ENCODE results near the gene ARCN1. TPM values are rescaled to one million over a fixed set of nuclear protein-coding genes. Genes with fewer than 3 reads are reported as not detected.
A peak's percentile ranks its signal among the peaks of the same experiment; 100 is the strongest.

The ARCN1 gene
- total and polyA plus RNA-seq, 7 experiments from 2014 or later: 71.2 to 170 (median 123) TPM

- H3K27me3 ChIP-seq (ENCODE audit: control insufficient read depth in 2 of 2, insufficient read depth in 2 of 2, low read length in 2 of 2): no peaks in the 10 kb centered on the region
- POLR2A ChIA-PET: no interaction called here
- DNase-seq (no peak), ATAC-seq (peak; percentile 52)
- CTCF ChIA-PET: no interaction called here
- H3K27ac ChIP-seq (ENCODE audit: low read depth, low read length): no peak overlapping the region
- H3K27me3 Mint-ChIP-seq: peaks cover 7 to 25% (median 12%) of the 10 kb centered on the region in 5 donors
- peaks cover 0 to 13% (median 0%) of the 10 kb centered on the region in 5 donors for H3K36me3 Mint-ChIP-seq
- peaks cover 0 to 4% of the 10 kb centered on the region in 2 donors for H3K4me1 ChIP-seq (ENCODE audit: control insufficient read depth in 2 of 2, insufficient read depth in 2 of 2, low read length in 2 of 2)
- H3K4me1 Mint-ChIP-seq: peaks cover 7 to 20% (median 13%) of the 10 kb centered on the region in 7 donors
- peak overlapping the region in 6 of 10 donors; percentile 3 to 55 (median 26) for H3K4me3 Mint-ChIP-seq
- no peaks in the 10 kb centered on the region for H3K9me3 ChIP-seq (ENCODE audit: control insufficient read depth in 2 of 3, low read length in 3 of 3)
- intact Hi-C loops (cut with micrococcal nuclease): no loop called here
- no peak overlapping the region for H3K4me3 ChIP-seq (ENCODE audit: low read length)
- no peaks in the 10 kb centered on the region for H3K9me3 Mint-ChIP-seq
- H3K36me3 ChIP-seq (ENCODE audit: control insufficient read depth in 2 of 3, insufficient read depth in 3 of 3, low read length in 3 of 3): no peaks in the 10 kb centered on the region
- peak overlapping the region in 1 of 9 donors; percentile 1 for H3K27ac Mint-ChIP-seq
Measured at GRCh38 chr11:118619444-118620197, 47.4 kb downstream of the ARCN1 start.

DNA sequence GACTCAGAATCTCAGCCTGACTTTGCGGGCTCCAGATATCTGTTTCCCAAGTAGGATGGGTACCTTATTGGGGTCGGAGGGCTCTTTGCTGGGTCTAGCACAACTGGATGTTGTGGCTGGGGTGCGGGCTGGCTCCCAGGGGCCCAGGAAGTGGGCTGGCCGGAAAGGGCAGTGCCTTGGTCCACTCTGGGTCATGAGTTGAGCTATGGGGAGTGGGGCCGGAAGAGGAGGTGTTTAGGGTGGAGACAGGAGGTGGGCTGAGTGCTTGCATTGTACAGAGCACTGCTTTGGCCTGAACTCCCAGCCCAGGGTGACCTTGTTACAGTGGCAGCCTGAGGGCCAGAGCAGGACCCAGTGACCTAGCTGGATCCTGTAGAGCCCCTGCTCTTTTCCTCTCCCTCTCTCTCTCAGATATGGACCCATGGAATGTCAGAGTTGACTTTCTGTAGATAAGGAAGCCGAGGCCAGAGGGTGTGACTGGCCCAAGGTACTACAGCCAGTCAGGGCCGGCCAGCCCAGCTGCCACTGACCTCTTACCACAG lies 48.4 kb downstream of the ARCN1 start:
- H3K36me3 ChIP-seq (ENCODE audit: control insufficient read depth in 2 of 3, insufficient read depth in 3 of 3, low read length in 3 of 3): no peaks in the 10 kb centered on the region
- no peak for DNase-seq
- Mint-ChIP-seq H3K9me3 (no peaks in the 10 kb centered on the region), H3K4me1 (peaks cover 7 to 20% (median 13%) of the 10 kb centered on the region in 7 donors), H3K27ac (peak overlapping the region in 3 of 9 donors; percentile 21 to 90 (median 79)), H3K4me3 (peak overlapping the region in 9 of 10 donors; percentile 45 to 81 (median 74)), H3K27me3 (peaks cover 7 to 25% (median 12%) of the 10 kb centered on the region in 5 donors), H3K36me3 (peaks cover 0 to 13% (median 0%) of the 10 kb centered on the region in 5 donors)
- ChIA-PET CTCF (no interaction called here), POLR2A (no interaction called here)
- no peak overlapping the region for H3K4me3 ChIP-seq (ENCODE audit: low read length)
- H3K9me3 ChIP-seq (ENCODE audit: control insufficient read depth in 2 of 3, low read length in 3 of 3): no peaks in the 10 kb centered on the region
- intact Hi-C loops (cut with micrococcal nuclease): no loop called here
- H3K4me1 ChIP-seq (ENCODE audit: control insufficient read depth in 2 of 2, insufficient read depth in 2 of 2, low read length in 2 of 2): peaks cover 0 to 4% of the 10 kb centered on the region in 2 donors
- H3K27me3 ChIP-seq (ENCODE audit: control insufficient read depth in 2 of 2, insufficient read depth in 2 of 2, low read length in 2 of 2): no peaks in the 10 kb centered on the region
- ATAC-seq: no peak
- no peak overlapping the region for H3K27ac ChIP-seq (ENCODE audit: low read depth, low read length)

GRCh38 chr11:118621071-118621783 lies 49.0 kb downstream of the ARCN1 start:
- Mint-ChIP-seq H3K27ac (peak overlapping the region in 3 of 9 donors; percentile 21 to 90 (median 79)), H3K36me3 (peaks cover 0 to 12% (median 0%) of the 10 kb centered on the region in 5 donors), H3K27me3 (peaks cover 7 to 25% (median 12%) of the 10 kb centered on the region in 5 donors), H3K9me3 (no peaks in the 10 kb centered on the region), H3K4me3 (peak overlapping the region; percentile 45 to 81 (median 73)), H3K4me1 (peaks cover 7 to 20% (median 13%) of the 10 kb centered on the region in 7 donors)
- Histone ChIP-seq H3K27me3 (ENCODE audit: control insufficient read depth in 2 of 2, insufficient read depth in 2 of 2, low read length in 2 of 2) (no peaks in the 10 kb centered on the region), H3K4me3 (ENCODE audit: low read length) (no peak overlapping the region), H3K36me3 (ENCODE audit: control insufficient read depth in 2 of 3, insufficient read depth in 3 of 3, low read length in 3 of 3) (no peaks in the 10 kb centered on the region), H3K9me3 (ENCODE audit: control insufficient read depth in 2 of 3, low read length in 3 of 3) (no peaks in the 10 kb centered on the region), H3K4me1 (ENCODE audit: control insufficient read depth in 2 of 2, insufficient read depth in 2 of 2, low read length in 2 of 2) (peaks cover 0 to 4% of the 10 kb centered on the region in 2 donors), H3K27ac (ENCODE audit: low read depth, low read length) (no peak overlapping the region)
- CTCF ChIA-PET: no interaction called here
- ATAC-seq: peak; percentile 37
- POLR2A ChIA-PET: interaction anchor here (2.1 kb wide), 1 partner anchor 12 kb away, joined by 6 read pairs; no protein-coding TSS in a partner anchor
- DNase-seq: peak in 4 of 9 donors; percentile 15 to 39 (median 18)
- intact Hi-C loops (cut with micrococcal nuclease): no loop called here

GRCh38 chr11:118621784-118622375 lies 49.7 kb downstream of the ARCN1 start:
- Mint-ChIP-seq H3K9me3 (no peaks in the 10 kb centered on the region), H3K27me3 (peaks cover 7 to 25% (median 12%) of the 10 kb centered on the region in 5 donors), H3K4me3 (peak overlapping the region in 9 of 10 donors; percentile 32 to 77 (median 56)), H3K4me1 (peaks cover 7 to 20% (median 13%) of the 10 kb centered on the region in 7 donors), H3K27ac (no peak overlapping the region), H3K36me3 (peaks cover 0 to 10% (median 0%) of the 10 kb centered on the region in 5 donors)
- POLR2A ChIA-PET: interaction anchor here (2.1 kb wide), 1 partner anchor 13 kb away, joined by 6 read pairs; no protein-coding TSS in a partner anchor
- H3K4me1 ChIP-seq (ENCODE audit: control insufficient read depth in 2 of 2, insufficient read depth in 2 of 2, low read length in 2 of 2): peaks cover 0 to 4% of the 10 kb centered on the region in 2 donors
- H3K27me3 ChIP-seq (ENCODE audit: control insufficient read depth in 2 of 2, insufficient read depth in 2 of 2, low read length in 2 of 2): no peaks in the 10 kb centered on the region
- ATAC-seq: no peak
- no peak overlapping the region for H3K27ac ChIP-seq (ENCODE audit: low read depth, low read length)
- no peak for DNase-seq
- intact Hi-C loops (cut with micrococcal nuclease): no loop called here
- no peaks in the 10 kb centered on the region for H3K9me3 ChIP-seq (ENCODE audit: control insufficient read depth in 2 of 3, low read length in 3 of 3)
- H3K36me3 ChIP-seq (ENCODE audit: control insufficient read depth in 2 of 3, insufficient read depth in 3 of 3, low read length in 3 of 3): no peaks in the 10 kb centered on the region
- no peak overlapping the region for H3K4me3 ChIP-seq (ENCODE audit: low read length)
- CTCF ChIA-PET: interaction anchor here (0.6 kb wide), 1 partner anchor 134 kb away, joined by 3 read pairs; no protein-coding TSS in a partner anchor

GRCh38 chr11:118622376-118623268 lies 50.4 kb downstream of the ARCN1 start:
- no peaks in the 10 kb centered on the region for H3K9me3 ChIP-seq (ENCODE audit: control insufficient read depth in 2 of 3, low read length in 3 of 3)
- peaks cover 7 to 25% (median 12%) of the 10 kb centered on the region in 5 donors for H3K27me3 Mint-ChIP-seq
- H3K27ac Mint-ChIP-seq: no peak overlapping the region
- no peaks in the 10 kb centered on the region for H3K27me3 ChIP-seq (ENCODE audit: control insufficient read depth in 2 of 2, insufficient read depth in 2 of 2, low read length in 2 of 2)
- intact Hi-C loops (cut with micrococcal nuclease): no loop called here
- no peak overlapping the region for H3K4me3 Mint-ChIP-seq
- no peak overlapping the region for H3K4me3 ChIP-seq (ENCODE audit: low read length)
- CTCF ChIA-PET: interaction anchor here (0.6 kb wide), 1 partner anchor 134 kb away, joined by 3 read pairs; no protein-coding TSS in a partner anchor
- peaks cover 7 to 20% (median 13%) of the 10 kb centered on the region in 7 donors for H3K4me1 Mint-ChIP-seq
- DNase-seq (no peak), ATAC-seq (no peak)
- H3K9me3 Mint-ChIP-seq: no peaks in the 10 kb centered on the region
- no peaks in the 10 kb centered on the region for H3K36me3 ChIP-seq (ENCODE audit: control insufficient read depth in 2 of 3, insufficient read depth in 3 of 3, low read length in 3 of 3)
- no peak overlapping the region for H3K27ac ChIP-seq (ENCODE audit: low read depth, low read length)
- H3K4me1 ChIP-seq (ENCODE audit: control insufficient read depth in 2 of 2, insufficient read depth in 2 of 2, low read length in 2 of 2): peaks cover 0 to 4% of the 10 kb centered on the region in 2 donors
- POLR2A ChIA-PET: interaction anchor here (2.1 kb wide), 1 partner anchor 14 kb away, joined by 6 read pairs; no protein-coding TSS in a partner anchor
- H3K36me3 Mint-ChIP-seq: peaks cover 0 to 10% (median 0%) of the 10 kb centered on the region in 5 donors

Measured in naive thymus-derived CD4-positive, alpha-beta T cell (primary cell).